HG03045 (cell line): ENCODE measurements around the gene MORN3.
A peak's percentile ranks its signal among the peaks of the same experiment; 100 is the strongest.
"Not testable (repeated sequence)": the region's sequence is repeated elsewhere in the genome, so short reads cannot be mapped to it uniquely, and the experiment has no call there.

ENCODE experiments used
- ATAC-seq: cut with Tn5 transposase; IDR thresholded peaks from one replicate; pipeline ENCODE4 v1.9.1; 2021; ENCODE audit warnings: mild to moderate bottlenecking, moderate library complexity; ENCODE audit not compliant: unreplicated experiment

The MORN3 gene

GRCh38 chr12:121669521-121669900, at the start of gene MORN3:
Gene MORN3, minus strand, starts transcription at chr12:121669654. Its CDS starts 171 bp downstream, at chr12:121669483.
- ATAC-seq: no peak

GRCh38 chr12:121718653-121719239, 49.3 kb upstream of the MORN3 start:
- ATAC-seq: no peak

GRCh38 chr12:121717041-121717699, 47.7 kb upstream of the MORN3 start:
- ATAC-seq: no peak

- no peak for ATAC-seq
Measured at GRCh38 chr12:121715862-121716435, 46.5 kb upstream of the MORN3 start.

- not testable (repeated sequence) for ATAC-seq
Measured at GRCh38 chr12:121715055-121715454, 45.6 kb upstream of the MORN3 start.

GRCh38 chr12:121713793-121714192, 44.3 kb upstream of the MORN3 start:
- ATAC-seq: no peak

- no peak for ATAC-seq
Measured at GRCh38 chr12:121713257-121713777, 43.9 kb upstream of the MORN3 start.

GRCh38 chr12:121712461-121713256, 43.2 kb upstream of the MORN3 start, which contains the start of gene TMEM120B:
Gene TMEM120B, plus strand, starts transcription at chr12:121712752. Its CDS starts 144 bp downstream, at chr12:121712896.
- peak; percentile 80 for ATAC-seq

- ATAC-seq: peak; percentile 25
Measured at GRCh38 chr12:121712190-121712460, 42.7 kb upstream of the MORN3 start.

GRCh38 chr12:121711361-121712189, 42.1 kb upstream of the MORN3 start:
- ATAC-seq: no peak

GRCh38 chr12:121709478-121709961, 40.1 kb upstream of the MORN3 start:
- no peak for ATAC-seq

GRCh38 chr12:121709064-121709424, 39.6 kb upstream of the MORN3 start:
- not testable (repeated sequence) for ATAC-seq

GRCh38 chr12:121708313-121709063, 39.0 kb upstream of the MORN3 start:
- ATAC-seq: no peak

GRCh38 chr12:121705514-121705913, 36.1 kb upstream of the MORN3 start:
- ATAC-seq: no peak

- no peak for ATAC-seq
Measured at GRCh38 chr12:121702944-121703343, 33.5 kb upstream of the MORN3 start.

GRCh38 chr12:121701667-121702277, 32.3 kb upstream of the MORN3 start:
- no peak for ATAC-seq

GRCh38 chr12:121697861-121698260, 28.4 kb upstream of the MORN3 start:
- not testable (repeated sequence) for ATAC-seq

- no peak for ATAC-seq
Measured at GRCh38 chr12:121697093-121697698, 27.7 kb upstream of the MORN3 start.

- ATAC-seq: no peak
Measured at GRCh38 chr12:121693155-121693687, 23.8 kb upstream of the MORN3 start.
